ENCODE data around the gene ARSG.
"Not testable (repeated sequence)": the region's sequence is repeated elsewhere in the genome, so short reads cannot be mapped to it uniquely, and the experiment has no call there.

The ARSG gene

DNA sequence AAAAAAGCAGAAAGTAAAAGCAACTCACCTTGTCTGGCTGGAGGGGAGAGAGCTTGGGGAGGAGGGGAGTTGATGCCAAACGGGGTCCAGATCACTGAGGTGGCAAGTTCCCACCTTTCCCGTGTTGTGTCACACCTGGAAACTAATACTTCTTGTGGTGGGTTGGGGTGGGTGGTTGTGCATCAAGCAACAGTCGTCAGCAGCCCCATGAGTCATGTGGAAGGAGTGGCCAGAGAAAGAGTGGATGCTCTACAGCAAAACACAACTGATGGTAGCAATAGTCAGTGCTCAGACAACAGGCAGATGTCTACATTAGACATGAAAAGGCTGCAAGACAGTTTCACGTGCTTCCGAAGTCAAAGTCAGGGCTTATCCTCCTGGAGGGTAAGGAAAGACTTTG, 35.4 kb downstream of the ARSG start:
- DNase-seq (ENCODE audit: low spot score): no peak
- no peak for TF ChIP-seq CTCF (IDR thresholded peaks at IDR 0.05)
- no peak overlapping the region for H3K4me3 ChIP-seq
- no peak overlapping the region for H3K27ac ChIP-seq

DNA sequence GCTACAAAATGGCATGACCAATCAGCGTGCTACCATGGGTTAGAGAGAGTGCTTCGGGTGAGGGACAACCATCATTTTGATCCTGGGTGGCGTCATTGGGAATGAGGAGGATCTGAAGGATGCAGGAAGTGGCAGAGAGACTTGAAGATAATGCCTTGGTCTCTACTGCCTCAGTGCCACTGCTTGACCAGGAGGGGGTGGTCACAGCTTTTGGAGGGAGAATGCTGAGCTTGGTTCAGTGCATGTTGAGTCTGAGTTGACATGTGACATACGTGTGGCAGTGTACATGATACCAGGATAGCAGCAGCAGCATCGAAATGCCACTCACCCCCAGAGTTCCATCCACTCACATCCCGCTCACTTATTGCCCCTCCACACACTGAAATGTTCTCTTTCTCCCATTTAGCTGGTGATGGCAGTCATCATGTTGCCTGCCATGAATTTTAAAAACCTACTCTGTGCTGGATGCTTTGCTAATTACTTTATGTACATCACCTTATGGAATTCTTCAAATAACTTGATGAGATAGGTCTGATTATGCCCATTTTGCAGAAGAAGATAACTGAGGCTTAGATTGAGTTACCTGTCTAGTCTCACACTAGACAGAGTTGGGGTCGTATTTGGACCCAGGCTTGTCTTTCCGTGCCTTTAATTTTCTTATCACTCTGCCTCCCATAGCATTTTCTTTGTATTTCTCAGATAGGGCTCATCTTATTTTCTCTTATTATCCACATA, 36.7 kb downstream of the ARSG start:
- H3K27ac ChIP-seq: no peak overlapping the region

GRCh38 chr17:68328676-68329075, 37.4 kb downstream of the ARSG start:
- TF ChIP-seq CTCF (IDR thresholded peaks at IDR 0.05): no peak

More for the DNA sequence above, 36.7 kb downstream of the ARSG start:
- no peak for DNase-seq (ENCODE audit: low spot score)
- TF ChIP-seq CTCF (IDR thresholded peaks at IDR 0.05): no peak
- H3K4me3 ChIP-seq: no peak overlapping the region

DNA sequence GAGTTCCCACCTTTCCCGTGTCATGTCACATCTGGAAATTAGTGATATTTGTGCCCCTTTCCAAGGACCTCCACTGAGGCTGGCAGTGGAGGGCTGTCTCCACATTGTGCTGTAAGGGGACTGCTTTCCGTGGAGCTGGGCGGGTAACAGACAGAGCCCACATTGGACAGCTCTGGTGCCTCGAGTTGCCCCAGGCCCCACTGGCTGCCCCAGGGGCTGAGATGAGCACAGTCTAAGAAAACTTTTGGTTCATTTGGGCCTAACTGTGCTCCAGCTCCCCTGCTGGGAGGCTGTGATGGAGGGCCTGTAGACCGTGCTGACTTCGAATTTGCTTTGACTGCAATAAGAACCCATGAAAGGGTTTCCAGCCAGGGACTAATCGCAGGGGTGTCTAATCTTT, 38.0 kb downstream of the ARSG start:
- H3K4me3 ChIP-seq: no peak overlapping the region
- no peak for TF ChIP-seq CTCF (IDR thresholded peaks at IDR 0.05)
- no peak for DNase-seq (ENCODE audit: low spot score)
- H3K27ac ChIP-seq: no peak overlapping the region

More at GRCh38 chr17:68328676-68329075, 37.4 kb downstream of the ARSG start:
- DNase-seq (ENCODE audit: low spot score): no peak
- Histone ChIP-seq H3K4me3 (no peak overlapping the region), H3K27ac (no peak overlapping the region)

GRCh38 chr17:68331932-68332331, 40.6 kb downstream of the ARSG start:
- H3K27ac ChIP-seq; DNase-seq (ENCODE audit: low spot score); H3K4me3 ChIP-seq: not testable (repeated sequence)

GRCh38 chr17:68334393-68334792, 43.1 kb downstream of the ARSG start:
- TF ChIP-seq CTCF (IDR thresholded peaks at IDR 0.05): no peak
- DNase-seq (ENCODE audit: low spot score): no peak
- Histone ChIP-seq H3K27ac (no peak overlapping the region), H3K4me3 (no peak overlapping the region)

DNA sequence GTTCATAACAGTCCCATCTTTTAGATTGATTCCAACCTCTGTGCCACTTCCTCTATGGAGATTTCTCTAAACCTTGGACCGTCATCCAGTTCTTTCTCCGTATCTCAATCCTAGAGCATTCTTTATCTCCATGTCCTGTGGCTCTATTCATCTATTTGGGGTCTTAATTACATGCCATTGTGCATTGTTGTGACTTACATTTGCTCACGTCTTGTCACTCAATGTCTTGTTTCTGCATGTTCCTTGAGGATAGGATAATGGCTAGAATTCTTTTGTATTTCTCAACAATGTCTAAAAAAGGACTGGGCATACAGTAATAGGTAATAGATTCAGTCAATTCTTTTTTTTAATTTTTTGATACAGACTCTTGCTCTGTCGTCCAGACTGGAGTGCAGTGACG, 50.2 kb downstream of the ARSG start:
- TF ChIP-seq CTCF (IDR thresholded peaks at IDR 0.05): no peak
- no peak for DNase-seq (ENCODE audit: low spot score)
- no peak overlapping the region for H3K4me3 ChIP-seq
- no peak overlapping the region for H3K27ac ChIP-seq
